ENCODE results near the gene FGF1.

The FGF1 gene

GRCh38 chr5:142685418-142686209 is at the start of gene FGF1:
TSS of gene FGF1 (minus strand) at chr5:142686090. CDS start at chr5:142614127, 71,963 bp downstream.
- in situ Hi-C loops (cut with MboI; ENCODE audit: low sequenced_read_pairs, unreplicated experiment): loop anchor here (25.0 kb wide), 1 partner anchor 523 kb away; no protein-coding TSS in a partner anchor
- no peak for TF ChIP-seq CTCF (IDR thresholded peaks at IDR 0.05; ENCODE audit: borderline replicate concordance, control extremely low read depth, extremely low read depth, insufficient read depth, missing control alignments)
- DNase-seq (ENCODE audit: low spot score): no peak

- TF ChIP-seq CTCF (IDR thresholded peaks at IDR 0.05; ENCODE audit: borderline replicate concordance, control extremely low read depth, extremely low read depth, insufficient read depth, missing control alignments): no peak
- in situ Hi-C loops (cut with MboI; ENCODE audit: low sequenced_read_pairs, unreplicated experiment): loop anchor here (10.0 kb wide), 1 partner anchor 147 kb away; no protein-coding TSS in a partner anchor
- no peak for DNase-seq (ENCODE audit: low spot score)
Observed at GRCh38 chr5:142727735-142728047, 41.8 kb upstream of the FGF1 start.

GRCh38 chr5:142726188-142726731 is 40.4 kb upstream of the FGF1 start:
- TF ChIP-seq CTCF (IDR thresholded peaks at IDR 0.05; ENCODE audit: borderline replicate concordance, control extremely low read depth, extremely low read depth, insufficient read depth, missing control alignments): no peak
- no peak for DNase-seq (ENCODE audit: low spot score)
- in situ Hi-C loops (cut with MboI; ENCODE audit: low sequenced_read_pairs, unreplicated experiment): loop anchor here (10.0 kb wide), 1 partner anchor 149 kb away; no protein-coding TSS in a partner anchor

GRCh38 chr5:142725231-142726187 is 39.6 kb upstream of the FGF1 start:
- DNase-seq (ENCODE audit: low spot score): no peak
- in situ Hi-C loops (cut with MboI; ENCODE audit: low sequenced_read_pairs, unreplicated experiment): loop anchor here (10.0 kb wide), 1 partner anchor 149 kb away; no protein-coding TSS in a partner anchor
- no peak for TF ChIP-seq CTCF (IDR thresholded peaks at IDR 0.05; ENCODE audit: borderline replicate concordance, control extremely low read depth, extremely low read depth, insufficient read depth, missing control alignments)

- DNase-seq (ENCODE audit: low spot score): no peak
- in situ Hi-C loops (cut with MboI; ENCODE audit: low sequenced_read_pairs, unreplicated experiment): loop anchor here (10.0 kb wide), 1 partner anchor 150 kb away; no protein-coding TSS in a partner anchor
- TF ChIP-seq CTCF (IDR thresholded peaks at IDR 0.05; ENCODE audit: borderline replicate concordance, control extremely low read depth, extremely low read depth, insufficient read depth, missing control alignments): no peak
Observed at GRCh38 chr5:142724821-142725220, 38.9 kb upstream of the FGF1 start.

- no peak for DNase-seq (ENCODE audit: low spot score)
- TF ChIP-seq CTCF (IDR thresholded peaks at IDR 0.05; ENCODE audit: borderline replicate concordance, control extremely low read depth, extremely low read depth, insufficient read depth, missing control alignments): no peak
- in situ Hi-C loops (cut with MboI; ENCODE audit: low sequenced_read_pairs, unreplicated experiment): loop anchor here (10.0 kb wide), 1 partner anchor 152 kb away; no protein-coding TSS in a partner anchor
Observed at GRCh38 chr5:142722896-142723295, 37.0 kb upstream of the FGF1 start.

Measured in GM13976 (cell line).